ENCODE data around the gene KLF1.

KLF1 gene

GRCh38 chr19:12840091-12841079 lies 46.6 kb downstream of the KLF1 start:
- ATAC-seq: peak; percentile 58
- TF ChIP-seq GLIS3 (CRISPR knock-in tag; IDR thresholded peaks at IDR 0.05) (no peak), PATZ1 (CRISPR knock-in tag; IDR thresholded peaks at IDR 0.05; ENCODE audit: borderline replicate concordance) (no peak), POU6F1 (CRISPR knock-in tag; IDR thresholded peaks at IDR 0.05; ENCODE audit: borderline replicate concordance, low read depth) (no peak), OSR1 (CRISPR knock-in tag; IDR thresholded peaks at IDR 0.05) (no peak), ZNF565 (CRISPR knock-in tag; conservative IDR thresholded peaks at IDR 0.05; ENCODE audit: low read depth) (no peak), ISL1 (CRISPR knock-in tag; IDR thresholded peaks at IDR 0.05) (no peak), RARB (CRISPR knock-in tag; IDR thresholded peaks at IDR 0.05) (no peak), CSDC2 (CRISPR knock-in tag; IDR thresholded peaks at IDR 0.05) (no peak), ZNF8 (CRISPR knock-in tag; IDR thresholded peaks at IDR 0.05) (no peak), ZFP3 (CRISPR knock-in tag; IDR thresholded peaks at IDR 0.05) (no peak), TCF4 (CRISPR knock-in tag; IDR thresholded peaks at IDR 0.05; ENCODE audit: borderline replicate concordance) (no peak), ZNF70 (CRISPR knock-in tag; IDR thresholded peaks at IDR 0.05) (no peak)
- TF ChIP-seq, protein P1, sequence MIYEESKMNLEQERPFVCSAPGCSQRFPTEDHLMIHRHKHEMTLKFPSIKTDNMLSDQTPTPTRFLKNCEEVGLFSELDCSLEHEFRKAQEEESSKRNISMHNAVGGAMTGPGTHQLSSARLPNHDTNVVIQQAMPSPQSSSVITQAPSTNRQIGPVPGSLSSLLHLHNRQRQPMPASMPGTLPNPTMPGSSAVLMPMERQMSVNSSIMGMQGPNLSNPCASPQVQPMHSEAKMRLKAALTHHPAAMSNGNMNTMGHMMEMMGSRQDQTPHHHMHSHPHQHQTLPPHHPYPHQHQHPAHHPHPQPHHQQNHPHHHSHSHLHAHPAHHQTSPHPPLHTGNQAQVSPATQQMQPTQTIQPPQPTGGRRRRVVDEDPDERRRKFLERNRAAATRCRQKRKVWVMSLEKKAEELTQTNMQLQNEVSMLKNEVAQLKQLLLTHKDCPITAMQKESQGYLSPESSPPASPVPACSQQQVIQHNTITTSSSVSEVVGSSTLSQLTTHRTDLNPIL (CRISPR knock-in tag; IDR thresholded peaks at IDR 0.05; ENCODE audit: low read depth): no peak

- no peak for ATAC-seq
- TF ChIP-seq ZNF70 (CRISPR knock-in tag; IDR thresholded peaks at IDR 0.05) (no peak), OSR1 (CRISPR knock-in tag; IDR thresholded peaks at IDR 0.05) (no peak), ZFP3 (CRISPR knock-in tag; IDR thresholded peaks at IDR 0.05) (no peak), PATZ1 (CRISPR knock-in tag; IDR thresholded peaks at IDR 0.05; ENCODE audit: borderline replicate concordance) (peak; percentile 33; the same call in 1 of the 2 replicates)
Measured at GRCh38 chr19:12838886-12839756, 47.9 kb downstream of the KLF1 start.

DNA sequence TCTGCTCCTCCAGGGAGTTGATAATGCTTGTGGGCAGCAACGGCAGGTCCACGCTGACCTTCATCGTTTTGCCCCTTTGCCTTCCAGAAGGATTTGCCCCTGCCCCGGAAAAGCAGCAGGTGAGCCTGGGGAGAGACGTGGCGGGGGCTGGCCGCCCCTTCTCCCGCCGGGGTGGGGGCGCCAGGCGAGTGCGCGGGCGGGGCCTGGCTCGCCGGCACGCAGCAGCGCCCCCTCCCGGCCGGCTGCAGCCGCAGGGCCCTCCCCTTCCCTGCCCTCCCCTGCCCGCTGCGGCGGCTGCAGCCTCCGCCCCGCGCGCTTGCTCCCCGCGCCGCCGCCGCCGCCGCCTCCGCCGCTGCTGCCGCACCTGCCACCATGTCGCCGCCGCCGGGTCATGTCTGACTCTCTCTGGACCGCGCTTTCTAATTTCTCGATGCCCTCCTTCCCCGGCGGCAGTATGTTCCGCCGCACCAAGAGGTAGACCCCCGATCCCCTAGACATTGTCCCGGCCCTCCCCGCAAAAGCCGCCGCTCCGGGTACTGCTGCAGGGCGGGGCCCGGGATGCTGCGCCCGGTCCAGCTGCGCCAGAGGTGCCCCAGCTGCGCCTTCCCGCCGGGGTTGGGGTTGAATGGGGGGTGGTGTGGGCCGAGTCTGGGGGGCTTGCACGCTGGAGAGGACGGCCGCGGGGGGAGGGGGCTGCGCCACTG lies 48.7 kb downstream of the KLF1 start, which contains the start of gene MAST1:
TSS of gene MAST1 (plus strand) at position 334 of the 704 bp plus-strand sequence. CDS start at position 392, 58 bp downstream.
- ATAC-seq: peak; percentile 60
- TF ChIP-seq PPARA (CRISPR knock-in tag; IDR thresholded peaks at IDR 0.05; ENCODE audit: borderline replicate concordance): no peak
- no peak for TF ChIP-seq BACH2 (CRISPR knock-in tag; IDR thresholded peaks at IDR 0.05; ENCODE audit: borderline replicate concordance)
- no peak for TF ChIP-seq OSR1 (CRISPR knock-in tag; IDR thresholded peaks at IDR 0.05)
- TF ChIP-seq RARB (CRISPR knock-in tag; IDR thresholded peaks at IDR 0.05): no peak

GRCh38 chr19:12837225-12837624 lies 49.8 kb downstream of the KLF1 start:
- no peak for ATAC-seq
- TF ChIP-seq PPARA (CRISPR knock-in tag; IDR thresholded peaks at IDR 0.05; ENCODE audit: borderline replicate concordance) (no peak), CSRNP3 (CRISPR knock-in tag; IDR thresholded peaks at IDR 0.05) (no peak), ZNF70 (CRISPR knock-in tag; IDR thresholded peaks at IDR 0.05) (no peak), ZNF8 (CRISPR knock-in tag; IDR thresholded peaks at IDR 0.05) (no peak), RARB (CRISPR knock-in tag; IDR thresholded peaks at IDR 0.05) (no peak), PATZ1 (CRISPR knock-in tag; IDR thresholded peaks at IDR 0.05; ENCODE audit: borderline replicate concordance) (no peak)
- TF ChIP-seq, protein P2, sequence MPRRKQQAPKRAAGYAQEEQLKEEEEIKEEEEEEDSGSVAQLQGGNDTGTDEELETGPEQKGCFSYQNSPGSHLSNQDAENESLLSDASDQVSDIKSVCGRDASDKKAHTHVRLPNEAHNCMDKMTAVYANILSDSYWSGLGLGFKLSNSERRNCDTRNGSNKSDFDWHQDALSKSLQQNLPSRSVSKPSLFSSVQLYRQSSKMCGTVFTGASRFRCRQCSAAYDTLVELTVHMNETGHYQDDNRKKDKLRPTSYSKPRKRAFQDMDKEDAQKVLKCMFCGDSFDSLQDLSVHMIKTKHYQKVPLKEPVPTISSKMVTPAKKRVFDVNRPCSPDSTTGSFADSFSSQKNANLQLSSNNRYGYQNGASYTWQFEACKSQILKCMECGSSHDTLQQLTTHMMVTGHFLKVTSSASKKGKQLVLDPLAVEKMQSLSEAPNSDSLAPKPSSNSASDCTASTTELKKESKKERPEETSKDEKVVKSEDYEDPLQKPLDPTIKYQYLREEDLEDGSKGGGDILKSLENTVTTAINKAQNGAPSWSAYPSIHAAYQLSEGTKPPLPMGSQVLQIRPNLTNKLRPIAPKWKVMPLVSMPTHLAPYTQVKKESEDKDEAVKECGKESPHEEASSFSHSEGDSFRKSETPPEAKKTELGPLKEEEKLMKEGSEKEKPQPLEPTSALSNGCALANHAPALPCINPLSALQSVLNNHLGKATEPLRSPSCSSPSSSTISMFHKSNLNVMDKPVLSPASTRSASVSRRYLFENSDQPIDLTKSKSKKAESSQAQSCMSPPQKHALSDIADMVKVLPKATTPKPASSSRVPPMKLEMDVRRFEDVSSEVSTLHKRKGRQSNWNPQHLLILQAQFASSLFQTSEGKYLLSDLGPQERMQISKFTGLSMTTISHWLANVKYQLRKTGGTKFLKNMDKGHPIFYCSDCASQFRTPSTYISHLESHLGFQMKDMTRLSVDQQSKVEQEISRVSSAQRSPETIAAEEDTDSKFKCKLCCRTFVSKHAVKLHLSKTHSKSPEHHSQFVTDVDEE (CRISPR knock-in tag; IDR thresholded peaks at IDR 0.05): no peak
